HG02642 (cell line): Measurements from ENCODE around the gene MYL3.
"Not testable (repeated sequence)": the region's sequence is repeated elsewhere in the genome, so short reads cannot be mapped to it uniquely, and the experiment has no call there.

Source experiments
- ATAC-seq: cut with Tn5 transposase; IDR thresholded peaks from one replicate; pipeline ENCODE4 v1.9.1; 2021; ENCODE audit warnings: mild to moderate bottlenecking; ENCODE audit not compliant: unreplicated experiment, poor library complexity

The MYL3 gene

DNA sequence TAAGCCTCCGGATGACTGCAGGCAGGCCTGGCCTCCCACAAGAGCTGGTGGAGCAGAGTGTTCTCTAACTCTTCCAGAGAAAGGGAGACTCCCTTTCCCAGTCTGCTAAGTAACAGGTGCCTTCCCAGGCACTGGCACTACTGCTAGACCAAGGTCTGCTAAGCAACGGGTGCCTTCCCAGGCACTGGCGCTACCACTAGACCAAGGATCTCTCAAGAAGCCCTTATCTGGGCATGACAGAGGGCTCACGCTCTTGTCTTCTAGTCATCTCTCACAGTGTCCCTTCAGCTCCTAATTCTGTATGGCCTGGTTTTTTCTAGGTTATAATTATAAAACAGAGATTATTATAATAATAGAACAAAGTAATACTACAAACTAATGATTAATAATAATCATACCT lies 27.8 kb downstream of the MYL3 start:
- no peak for ATAC-seq

- no peak for ATAC-seq
Observed at GRCh38 chr3:46835054-46835453, 28.2 kb downstream of the MYL3 start.

- no peak for ATAC-seq
Observed at GRCh38 chr3:46833346-46834300, 29.6 kb downstream of the MYL3 start.

DNA sequence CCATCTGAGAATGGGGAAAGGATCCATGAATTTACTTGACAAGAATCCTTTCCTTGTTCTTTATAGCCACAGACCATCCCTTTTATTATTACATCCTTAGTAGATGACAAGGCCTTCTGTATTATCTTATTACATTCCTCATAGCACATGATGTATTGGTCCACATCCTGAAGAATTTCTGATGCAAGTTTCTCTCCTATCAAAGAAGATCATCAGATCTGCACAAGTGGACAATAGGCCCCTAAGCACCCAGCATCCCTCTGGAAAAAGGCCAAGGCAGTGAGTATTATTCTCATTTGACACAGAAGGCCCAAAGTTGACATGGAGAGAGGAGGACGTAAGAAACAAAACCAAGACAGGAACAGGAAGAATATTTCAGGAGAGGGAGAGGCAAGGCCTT lies 31.4 kb downstream of the MYL3 start:
- no peak for ATAC-seq

- ATAC-seq = no peak
Observed at GRCh38 chr3:46831316-46831715, 31.9 kb downstream of the MYL3 start.

DNA sequence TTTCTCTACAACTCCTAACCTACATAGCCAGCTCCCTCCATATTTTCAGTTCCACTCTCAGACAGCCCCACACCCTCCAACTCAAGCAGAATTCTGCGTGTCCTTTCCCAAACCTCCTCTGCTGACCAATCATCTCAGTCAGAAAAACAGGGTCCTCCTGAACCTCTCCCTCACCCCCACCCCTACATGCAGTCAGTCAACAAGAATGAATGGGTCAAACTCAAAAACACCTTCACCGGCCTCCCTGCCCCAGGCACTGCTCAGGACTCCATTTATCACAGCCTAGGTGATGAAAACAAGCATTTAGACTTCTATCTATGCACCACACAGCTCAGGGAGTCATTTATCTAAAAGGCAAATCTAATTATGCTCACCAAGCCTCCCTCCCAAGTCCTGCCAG lies 32.4 kb downstream of the MYL3 start:
- ATAC-seq = no peak

DNA sequence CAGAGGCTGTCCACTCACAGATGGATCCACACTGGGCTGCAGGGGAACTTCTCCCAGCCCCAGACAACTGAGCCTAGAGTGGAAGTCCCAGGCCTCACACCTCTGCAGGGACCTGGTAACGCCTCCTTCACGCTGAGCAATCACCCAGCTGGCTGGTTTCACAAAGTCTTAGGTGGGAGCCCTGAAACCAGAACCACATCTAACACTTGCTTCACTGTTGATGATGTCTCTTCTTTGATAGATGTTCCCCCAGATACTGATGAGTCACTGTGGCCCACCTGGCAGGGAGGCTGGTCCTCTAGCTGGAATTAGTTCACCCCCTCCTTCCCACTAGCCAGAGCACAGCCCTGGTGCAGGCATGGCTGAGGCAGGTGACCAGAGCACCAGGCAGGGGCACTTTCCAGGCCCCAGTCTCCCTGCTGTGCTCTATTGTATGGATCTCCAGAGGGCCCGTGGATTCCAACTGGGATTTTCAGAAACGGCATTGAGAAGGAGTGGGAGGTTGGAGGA lies 33.5 kb downstream of the MYL3 start:
- ATAC-seq = peak; percentile 73

- ATAC-seq = no peak
Observed at GRCh38 chr3:46825450-46825849, 37.8 kb downstream of the MYL3 start.

GRCh38 chr3:46824211-46824970 lies 38.9 kb downstream of the MYL3 start:
- no peak for ATAC-seq

GRCh38 chr3:46823314-46823713 lies 39.9 kb downstream of the MYL3 start:
- ATAC-seq = not testable (repeated sequence)

DNA sequence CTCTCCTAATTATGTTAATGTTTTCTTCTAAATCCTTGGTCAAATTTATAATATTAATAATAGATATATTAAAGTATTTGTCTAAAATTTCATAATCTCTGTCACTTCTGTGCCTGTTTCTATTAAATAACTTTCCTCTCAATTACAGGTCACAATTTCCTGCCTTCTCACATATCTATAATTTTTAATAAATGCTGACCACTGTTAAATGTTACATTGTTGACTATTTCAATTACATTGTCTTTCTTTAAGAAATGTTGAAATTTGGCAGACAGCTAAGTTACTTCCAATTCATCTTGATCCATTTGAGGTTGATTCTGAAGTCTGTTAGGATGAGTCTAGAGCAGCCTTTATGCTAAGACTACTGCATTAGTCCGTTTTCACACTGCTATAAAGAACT lies 41.7 kb downstream of the MYL3 start:
- no peak for ATAC-seq

DNA sequence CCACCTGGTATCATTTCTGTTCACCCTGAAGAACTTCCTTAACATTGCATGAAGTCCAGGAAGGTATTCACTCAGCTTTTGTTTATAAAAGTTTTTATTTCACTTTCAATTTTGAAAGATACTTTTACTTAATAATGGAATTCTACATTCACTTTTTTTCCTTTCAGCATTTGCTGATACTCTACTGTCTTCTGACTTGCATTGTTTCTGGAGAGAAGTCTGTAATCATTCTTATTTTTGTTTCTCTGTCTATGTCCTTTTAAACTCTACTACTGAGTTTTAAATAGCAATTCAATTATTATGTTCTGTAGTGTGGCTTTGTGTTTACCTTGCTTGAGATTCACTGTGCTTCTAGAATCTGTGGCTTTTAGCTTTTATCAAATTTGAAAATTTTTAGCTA lies 42.4 kb downstream of the MYL3 start:
- no peak for ATAC-seq

DNA sequence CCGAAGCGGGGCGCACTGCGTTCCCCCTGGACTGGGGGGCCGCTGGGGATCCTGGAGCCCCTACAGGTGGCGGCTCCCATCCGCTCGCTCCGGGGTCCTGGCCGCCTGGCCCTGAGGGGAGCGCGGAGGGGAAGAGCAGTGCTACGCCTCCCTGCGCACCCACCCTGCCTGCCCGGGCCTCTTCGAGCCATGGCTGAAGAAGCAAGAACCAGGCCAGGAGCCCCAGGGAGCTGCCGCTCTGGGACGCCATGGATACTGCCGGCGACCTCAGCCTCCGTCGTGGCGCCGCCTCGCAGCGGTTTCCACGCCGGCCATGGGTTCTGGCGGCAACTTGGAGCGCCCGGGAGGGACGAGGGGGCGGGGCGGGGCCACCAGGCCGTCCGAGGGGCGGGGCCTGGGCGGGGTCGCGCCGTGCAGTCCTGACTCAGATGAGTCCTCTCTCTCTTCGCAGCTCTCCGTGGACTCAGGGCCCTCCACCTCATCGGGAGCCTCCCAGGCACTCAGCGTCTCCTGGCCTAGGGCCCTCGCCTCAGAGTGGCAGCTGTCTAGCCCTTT lies 50.9 kb downstream of the MYL3 start:
- ATAC-seq = peak; percentile 64

GRCh38 chr3:46811615-46812236 lies 51.5 kb downstream of the MYL3 start:
- ATAC-seq = peak; percentile 15

- not testable (repeated sequence) for ATAC-seq
Observed at GRCh38 chr3:46808766-46809165, 54.5 kb downstream of the MYL3 start.
